GM20431 (cell line): Measurements from ENCODE around the gene ERGIC2.
"Not testable (repeated sequence)": the region's sequence is repeated elsewhere in the genome, so short reads cannot be mapped to it uniquely, and the experiment has no call there.

Experiments
- in situ Hi-C: fragments of 300-500 bp; cut with MseI, MboI; formaldehyde crosslinking; loops from one replicate; pipeline ENCODE4 v1.15.0; 2020; ENCODE audit warnings: low sequenced_read_pairs; ENCODE audit not compliant: unreplicated experiment

Gene ERGIC2, protein sequence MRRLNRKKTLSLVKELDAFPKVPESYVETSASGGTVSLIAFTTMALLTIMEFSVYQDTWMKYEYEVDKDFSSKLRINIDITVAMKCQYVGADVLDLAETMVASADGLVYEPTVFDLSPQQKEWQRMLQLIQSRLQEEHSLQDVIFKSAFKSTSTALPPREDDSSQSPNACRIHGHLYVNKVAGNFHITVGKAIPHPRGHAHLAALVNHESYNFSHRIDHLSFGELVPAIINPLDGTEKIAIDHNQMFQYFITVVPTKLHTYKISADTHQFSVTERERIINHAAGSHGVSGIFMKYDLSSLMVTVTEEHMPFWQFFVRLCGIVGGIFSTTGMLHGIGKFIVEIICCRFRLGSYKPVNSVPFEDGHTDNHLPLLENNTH

DNA sequence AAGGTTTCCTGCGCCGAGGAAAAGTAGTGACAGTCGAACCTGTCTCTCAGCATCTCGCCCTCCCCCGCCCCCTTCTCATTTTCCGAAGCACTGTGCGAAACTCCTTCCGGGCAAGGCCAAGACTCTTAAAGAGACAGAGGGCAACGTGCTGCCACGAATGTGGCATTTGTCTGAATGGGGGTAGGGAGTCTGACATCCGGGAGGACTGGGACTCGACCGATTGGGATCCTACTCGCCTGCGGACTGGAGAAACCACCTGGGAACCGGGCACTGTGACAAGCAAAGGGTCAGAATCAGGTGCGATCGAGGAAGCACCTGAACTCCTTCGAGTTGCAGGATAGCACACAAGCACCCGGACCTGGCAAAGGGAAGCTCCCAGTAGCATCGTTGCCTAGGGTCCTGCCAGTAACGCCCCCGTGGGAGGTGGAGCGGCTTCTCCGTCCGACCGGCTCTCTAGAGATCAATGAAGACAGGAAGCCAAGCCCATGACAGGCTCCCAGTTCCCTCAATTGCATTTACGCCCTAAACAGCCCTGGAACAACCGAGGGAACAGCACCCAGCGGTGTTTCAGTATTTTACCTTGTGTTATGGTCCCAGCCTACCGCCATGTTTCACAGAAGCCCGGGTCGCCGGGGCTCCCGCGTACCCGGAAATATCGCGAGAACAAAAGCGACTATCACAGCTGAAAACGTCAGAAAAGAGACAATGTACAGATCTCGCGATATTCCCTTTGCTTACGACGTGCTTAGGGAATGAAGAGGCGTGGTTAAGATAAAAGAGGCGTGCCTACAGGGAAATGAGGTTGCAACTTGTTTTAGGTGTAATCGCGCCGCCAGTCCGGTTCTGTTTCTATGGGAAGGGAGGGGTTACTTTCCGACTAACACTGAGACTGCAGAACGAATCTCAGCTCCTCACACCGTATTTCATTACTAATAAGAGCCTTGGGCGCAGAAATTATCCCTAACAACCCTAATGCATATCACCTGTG, at the start of gene ERGIC2:
ERGIC2 (minus strand) TSS at position 637 of the 988 bp plus-strand sequence. CDS start 9,539 bp downstream, outside the sequence.
- in situ Hi-C loops = no loop called here

DNA sequence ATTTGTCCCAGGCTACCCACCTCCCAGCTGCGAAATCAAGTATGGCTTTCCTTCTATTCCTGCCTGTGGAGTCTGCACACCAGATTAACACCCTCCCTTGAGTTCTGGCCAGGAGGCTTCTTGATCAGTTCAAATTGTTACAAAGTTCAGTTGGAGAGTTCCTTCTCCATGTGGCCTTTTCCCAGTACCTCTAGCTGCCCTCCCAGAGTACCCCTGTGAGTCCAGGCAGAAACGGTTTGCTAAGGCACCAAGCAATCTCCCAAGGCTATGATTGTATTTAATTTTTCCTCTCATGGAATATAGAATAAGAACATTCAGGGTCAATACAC, 49.7 kb upstream of the ERGIC2 start:
- in situ Hi-C loops = no loop called here

DNA sequence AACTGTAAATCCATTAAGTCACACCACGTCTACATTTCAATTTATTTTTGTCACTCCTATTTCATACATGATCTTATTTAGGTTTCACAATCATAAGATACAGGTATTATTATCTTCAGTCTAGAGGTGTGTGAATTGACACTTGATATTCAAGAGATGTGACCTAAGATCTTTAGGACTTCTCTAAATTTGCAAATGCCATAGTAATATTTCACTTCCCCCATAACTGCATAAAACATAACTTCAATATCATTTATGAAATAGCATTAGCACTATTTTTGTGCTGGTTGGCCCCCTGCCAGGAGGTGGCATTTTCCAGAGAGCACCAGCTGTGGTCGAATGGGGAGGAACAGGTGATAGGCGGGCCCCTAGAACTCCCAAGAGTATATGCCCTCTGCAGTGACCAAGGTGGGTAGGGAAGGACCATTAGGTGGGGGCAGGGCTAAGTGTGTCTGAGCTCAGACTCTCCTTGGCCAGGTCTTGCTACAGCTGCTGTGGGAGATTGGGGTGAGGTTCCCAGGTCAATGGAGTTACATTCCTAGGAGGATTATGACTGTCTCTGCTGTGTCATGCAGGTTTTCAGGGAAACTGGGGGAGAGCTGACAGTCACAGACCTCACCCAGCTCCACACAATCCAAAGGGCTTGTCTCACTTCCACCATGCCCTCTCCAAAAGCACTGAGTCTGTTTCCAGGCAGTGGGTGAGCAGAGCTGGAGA, 49.2 kb upstream of the ERGIC2 start:
- in situ Hi-C loops = no loop called here

DNA sequence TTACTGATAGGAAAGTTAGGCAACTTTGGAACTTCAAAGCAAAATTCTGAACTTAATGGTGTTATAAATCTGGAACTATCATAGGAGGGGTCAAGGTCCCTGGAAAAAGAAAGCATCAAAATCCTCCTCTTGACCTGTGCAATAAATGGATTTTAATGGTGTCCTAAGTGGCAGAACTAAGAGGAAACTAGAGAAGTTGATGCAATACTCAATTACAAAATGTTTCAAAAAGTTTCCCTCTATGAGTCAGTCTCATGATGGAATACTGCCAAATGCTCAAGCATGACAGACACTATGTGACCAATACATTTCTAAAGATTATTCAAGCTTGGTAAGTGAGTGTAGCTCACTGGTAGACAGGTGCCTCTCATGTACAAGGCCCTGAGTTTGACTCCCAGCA, 47.7 kb upstream of the ERGIC2 start:
- in situ Hi-C loops = no loop called here

DNA sequence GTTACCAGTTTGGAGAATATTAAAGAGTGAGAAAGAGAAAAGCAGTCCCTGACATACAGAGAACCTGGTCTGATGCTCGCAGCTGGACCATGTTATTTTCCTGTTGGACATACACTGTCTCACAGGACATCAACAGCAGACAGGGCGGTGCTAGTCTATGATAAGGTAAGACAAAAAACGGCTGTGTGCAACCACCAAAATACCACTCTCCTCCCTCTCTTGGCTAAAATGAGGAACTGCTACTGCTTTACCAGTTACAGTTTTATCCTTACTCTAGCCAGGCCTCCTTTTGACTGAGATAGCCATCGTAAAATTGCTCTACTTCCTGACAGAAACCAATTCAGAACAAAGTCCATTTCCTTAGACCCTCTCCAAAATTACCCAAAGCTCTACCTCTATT, 47.0 kb upstream of the ERGIC2 start:
- in situ Hi-C loops = no loop called here

DNA sequence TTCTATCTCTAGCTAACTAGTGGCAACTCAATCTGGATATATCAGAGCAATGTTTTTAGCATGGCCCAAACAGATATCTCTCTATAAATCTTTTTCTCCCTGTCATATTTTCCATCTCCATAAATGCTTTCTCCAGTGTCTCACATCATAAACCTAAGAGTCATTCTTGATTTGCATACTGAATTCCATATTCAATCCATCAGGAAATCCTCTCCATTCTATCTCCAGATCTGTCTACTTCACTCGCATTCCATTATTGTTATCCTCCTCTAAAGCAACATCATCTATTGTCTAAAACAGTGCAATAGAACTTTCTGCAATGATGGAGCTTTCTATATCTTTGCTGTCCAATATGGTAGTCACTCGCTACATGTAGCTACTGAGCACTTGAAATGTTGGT, 45.5 kb upstream of the ERGIC2 start:
- in situ Hi-C loops = no loop called here

DNA sequence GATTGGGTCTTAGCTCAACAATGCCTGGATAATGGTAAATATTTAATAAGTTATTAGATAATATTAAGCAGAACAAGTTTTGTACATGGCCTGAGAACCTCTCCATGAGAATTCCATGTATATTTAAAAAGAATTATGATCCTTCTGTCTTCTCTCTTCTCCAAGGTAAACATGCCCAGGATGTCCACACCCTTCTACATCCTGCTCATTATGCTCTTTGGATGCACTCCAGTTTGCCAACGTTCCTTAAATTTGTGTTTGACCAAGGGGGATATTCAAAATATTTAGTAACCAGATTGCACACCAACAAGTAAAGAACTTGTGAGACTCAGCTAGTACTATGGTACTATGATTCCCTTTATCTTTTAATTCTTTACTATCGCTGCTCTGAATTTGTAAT, 44.8 kb upstream of the ERGIC2 start:
- in situ Hi-C loops = no loop called here

DNA sequence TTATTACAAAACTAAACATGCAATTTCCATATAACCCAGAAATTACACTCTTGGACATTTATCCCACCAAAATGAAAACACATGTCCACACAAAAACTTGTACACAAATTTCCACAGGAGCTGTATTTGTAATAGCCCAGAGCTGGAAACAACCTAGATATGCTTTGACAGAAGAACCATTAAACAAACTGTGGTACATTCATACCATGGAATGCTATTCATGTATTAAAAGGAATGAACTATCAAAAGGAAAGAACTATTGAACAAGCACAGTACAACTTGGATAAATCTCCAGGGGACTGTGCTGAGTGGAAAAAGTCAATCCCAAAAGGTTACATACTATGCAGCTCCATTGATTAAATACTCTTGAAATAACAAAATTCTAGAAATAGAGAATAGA, 35.8 kb upstream of the ERGIC2 start:
- in situ Hi-C loops = no loop called here

DNA sequence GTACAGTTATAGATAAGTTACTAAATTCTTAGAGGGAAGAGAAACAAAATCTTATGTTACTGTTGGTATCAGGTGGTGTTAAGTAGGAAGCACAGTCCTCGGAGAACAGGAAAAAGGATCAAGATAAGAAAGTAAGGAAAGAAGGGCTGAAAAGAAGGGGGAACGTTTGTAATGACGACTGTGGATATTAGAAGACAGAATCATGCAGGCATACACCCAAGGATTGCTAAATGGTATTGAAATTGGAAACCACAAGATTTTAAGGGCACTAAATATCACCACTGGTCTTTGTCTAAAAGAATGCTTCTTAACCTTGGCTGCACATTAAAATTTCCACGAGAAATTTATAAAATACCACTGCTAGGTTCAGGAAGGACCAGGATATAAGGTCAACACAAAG, 34.1 kb upstream of the ERGIC2 start:
- in situ Hi-C loops = no loop called here

DNA sequence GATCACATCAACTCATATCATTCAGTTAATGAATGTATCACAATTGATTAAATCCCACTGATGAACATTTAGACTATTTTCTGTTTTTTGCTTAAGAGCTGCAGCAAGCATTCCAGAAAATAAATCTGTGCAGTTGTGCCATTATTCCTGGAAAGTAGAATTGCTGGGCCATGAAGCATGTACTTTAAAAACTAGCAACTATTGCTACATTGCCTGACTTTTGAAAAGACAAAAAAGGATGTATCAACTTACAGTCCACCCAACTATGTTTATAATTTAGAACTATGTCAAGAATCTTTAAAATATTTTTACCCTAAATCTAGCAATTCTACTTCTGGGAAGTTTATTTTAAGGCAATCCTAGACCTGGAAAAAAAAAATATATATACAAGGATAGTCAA, 33.4 kb upstream of the ERGIC2 start:
- in situ Hi-C loops = no loop called here

DNA sequence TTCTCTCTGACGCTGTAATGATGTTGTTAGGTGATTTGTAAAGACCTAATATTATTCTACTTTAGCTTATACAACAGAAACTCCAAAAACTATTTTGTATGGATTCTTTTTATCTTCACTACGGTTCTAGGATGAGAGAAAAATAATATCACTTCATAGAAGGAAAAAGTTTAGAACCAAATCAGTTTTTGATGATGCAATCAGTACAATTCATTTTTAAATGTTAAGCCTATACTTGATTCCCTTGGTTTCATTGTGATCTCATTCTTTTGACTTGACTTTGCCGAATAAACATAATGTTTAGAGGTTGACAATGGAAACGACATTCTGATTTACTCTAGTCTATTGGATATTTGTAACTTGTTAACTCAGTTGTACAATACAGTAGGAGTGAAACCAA, 24.6 kb upstream of the ERGIC2 start:
- in situ Hi-C loops = no loop called here

DNA sequence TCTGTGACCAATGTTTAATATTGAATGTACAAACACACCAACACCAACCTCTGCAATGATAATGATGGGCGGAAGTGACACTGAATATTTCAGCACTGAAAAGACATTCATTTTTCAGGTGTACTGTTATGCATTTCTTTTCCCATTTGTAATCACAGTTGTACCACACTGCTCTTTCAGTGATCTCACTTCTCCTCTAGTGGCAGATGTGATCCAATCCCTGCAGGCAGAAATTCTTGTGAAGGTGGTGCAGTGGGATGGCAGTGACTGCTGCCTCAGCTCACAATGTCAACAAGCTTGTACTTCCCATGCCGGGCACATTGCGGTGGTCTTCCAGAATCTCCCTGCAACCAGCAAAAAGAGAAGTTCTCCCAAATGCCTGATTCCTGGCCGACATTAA, 23.0 kb upstream of the ERGIC2 start:
- in situ Hi-C loops = no loop called here

DNA sequence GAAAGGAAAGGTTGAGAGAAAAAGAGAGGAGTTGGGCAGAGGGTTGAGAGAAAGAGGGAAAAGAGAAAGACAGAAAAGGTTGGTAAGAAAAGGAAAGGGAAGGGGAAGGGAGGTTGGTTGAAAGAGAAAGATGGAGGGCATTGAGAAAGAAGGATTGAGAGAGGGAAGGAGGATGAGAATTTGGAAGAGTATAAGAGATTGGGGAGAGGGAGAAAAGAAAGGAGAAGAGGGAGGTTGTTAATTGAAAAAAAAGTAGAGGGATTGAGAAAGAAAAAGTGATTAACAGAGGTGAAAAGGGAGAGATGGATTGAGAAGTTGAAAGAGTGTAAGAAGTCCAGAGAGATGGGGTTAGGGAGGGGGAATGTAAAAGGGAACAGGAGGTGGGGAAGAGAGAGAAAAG, 21.5 kb upstream of the ERGIC2 start:
- in situ Hi-C loops = no loop called here

DNA sequence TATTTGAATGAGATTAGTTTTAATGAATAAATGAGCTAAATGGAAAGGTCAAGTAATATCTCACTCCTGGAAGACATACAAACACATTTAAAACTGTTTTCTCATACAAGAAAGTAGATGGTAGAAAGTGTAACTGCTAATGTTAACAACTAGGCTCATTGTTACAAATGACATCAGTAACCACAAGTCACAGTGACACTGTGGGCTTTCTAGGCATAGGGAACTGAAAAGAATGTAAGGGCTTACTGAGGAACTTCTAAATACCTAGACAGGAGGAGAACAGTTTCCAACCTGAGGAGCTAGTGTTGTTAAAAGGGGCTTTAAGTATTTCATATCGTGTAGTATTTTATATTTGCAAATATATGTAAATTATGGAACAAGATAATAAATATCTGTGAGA, 17.5 kb upstream of the ERGIC2 start:
- in situ Hi-C loops = no loop called here

DNA sequence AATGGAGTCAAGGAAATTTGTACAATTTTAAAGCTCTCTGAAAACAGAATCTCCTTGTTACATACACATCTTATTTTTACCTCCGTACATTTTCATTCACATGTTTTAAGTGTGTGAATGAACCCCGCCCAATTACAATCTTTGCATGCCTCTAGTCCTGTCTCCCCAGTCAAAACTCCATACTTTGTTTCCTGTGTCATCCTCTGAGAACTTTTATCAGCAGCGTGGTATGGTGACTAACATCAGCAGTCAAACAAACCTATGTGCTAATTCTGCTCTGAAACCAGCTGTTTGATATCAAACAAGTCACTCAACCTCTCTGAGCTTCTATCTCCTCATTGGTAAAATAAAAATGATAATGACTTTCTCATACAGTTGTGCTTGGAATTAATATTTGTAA, 15.8 kb upstream of the ERGIC2 start:
- in situ Hi-C loops = no loop called here

DNA sequence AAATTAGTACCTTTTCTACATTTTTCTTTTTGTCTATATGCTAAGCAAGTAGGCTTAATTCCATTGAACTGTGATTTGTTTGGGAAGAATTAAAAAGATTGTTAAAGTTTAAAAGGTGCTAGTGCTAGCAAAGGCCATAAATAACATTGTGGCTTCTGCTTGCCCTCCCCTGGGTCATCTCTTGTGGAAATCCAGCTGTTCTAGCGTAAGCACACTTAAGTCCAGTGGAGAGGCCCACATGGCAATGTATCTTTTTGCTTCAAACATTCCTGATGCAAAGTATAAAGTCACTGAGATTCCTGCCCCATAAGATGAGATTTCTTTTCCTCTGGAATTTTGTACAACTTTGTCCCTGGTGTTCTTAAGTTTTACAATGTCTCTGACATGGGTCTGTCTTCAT, 14.4 kb upstream of the ERGIC2 start:
- in situ Hi-C loops = no loop called here

DNA sequence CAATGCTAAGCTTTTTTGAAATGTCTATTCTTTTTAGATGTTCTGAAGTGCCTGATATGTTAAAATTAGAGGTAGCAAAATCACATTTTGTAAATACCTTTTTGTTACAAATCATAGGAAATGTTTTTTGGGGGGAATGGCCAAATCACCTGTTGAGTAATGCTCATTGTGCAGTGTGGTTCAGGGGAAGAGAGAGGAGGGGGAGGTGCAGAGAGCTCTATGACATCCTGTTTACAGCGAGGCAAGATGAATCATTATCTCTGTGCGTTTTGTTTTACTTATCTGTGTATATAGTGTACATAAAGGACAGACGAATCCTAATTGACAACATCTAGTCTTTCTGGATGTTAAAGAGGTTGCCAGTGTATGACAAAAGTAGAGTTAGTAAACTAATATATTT, 9.4 kb upstream of the ERGIC2 start:
- in situ Hi-C loops = not testable (repeated sequence)

DNA sequence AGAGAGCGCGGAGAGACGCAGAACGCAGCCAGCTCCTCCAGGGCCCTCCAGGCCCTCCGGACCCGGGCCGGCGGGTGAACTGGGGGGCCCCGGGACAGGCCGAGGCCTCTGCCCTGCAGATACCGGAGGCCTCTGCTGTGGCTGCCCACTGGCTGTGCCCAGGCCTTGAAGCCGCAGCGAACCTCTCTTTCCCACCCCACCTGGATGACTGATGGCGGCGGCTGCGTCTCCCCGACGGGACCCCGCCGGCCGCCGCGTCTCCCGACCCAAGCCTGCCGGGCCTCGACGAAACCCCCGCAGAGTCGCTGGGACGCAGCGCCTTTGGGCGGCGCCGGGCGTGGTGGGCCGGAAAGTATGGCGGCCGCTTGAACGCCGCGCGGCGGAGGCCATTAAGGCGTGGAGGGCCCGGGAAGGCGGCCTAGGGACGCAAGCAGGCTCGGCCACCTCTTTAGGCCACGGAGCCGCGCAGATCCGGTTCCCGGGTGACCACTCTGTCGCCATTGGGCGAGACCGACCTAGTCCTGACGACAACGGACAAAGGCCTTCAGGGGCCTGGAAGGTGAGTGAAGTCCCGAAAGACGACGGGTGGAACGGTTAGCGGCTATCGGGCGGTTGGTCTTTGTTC, 8.4 kb upstream of the ERGIC2 start:
- in situ Hi-C loops = no loop called here

DNA sequence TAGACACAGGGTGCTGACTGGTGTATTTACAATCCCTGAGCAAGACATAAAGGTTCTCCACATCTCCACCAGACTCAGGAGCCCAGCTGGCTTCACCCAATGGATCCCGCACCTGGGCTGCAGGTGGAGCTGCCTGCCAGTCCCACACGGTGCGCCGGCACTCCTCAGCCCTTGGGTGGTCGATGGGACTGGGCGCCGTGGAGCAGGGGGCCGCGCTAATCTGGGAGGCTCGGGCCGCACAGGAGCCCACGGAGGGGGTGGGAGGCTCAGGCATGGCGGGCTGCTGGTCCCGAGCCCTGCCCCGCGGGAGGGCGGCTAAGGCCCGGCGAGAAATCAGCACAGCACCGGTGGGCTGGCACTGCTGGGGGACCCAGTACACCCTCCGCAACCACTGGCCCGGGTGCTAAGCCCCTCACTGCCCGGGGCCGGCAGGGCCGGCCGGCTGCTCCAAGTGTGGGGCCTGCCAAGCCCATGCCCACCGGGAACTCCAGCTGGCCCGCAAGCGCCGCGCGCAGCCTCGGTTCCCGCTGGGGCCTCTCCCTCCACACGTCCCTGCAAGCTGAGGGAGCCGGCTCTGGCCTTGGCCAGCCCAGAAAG, 5.2 kb upstream of the ERGIC2 start:
- in situ Hi-C loops = not testable (repeated sequence)

DNA sequence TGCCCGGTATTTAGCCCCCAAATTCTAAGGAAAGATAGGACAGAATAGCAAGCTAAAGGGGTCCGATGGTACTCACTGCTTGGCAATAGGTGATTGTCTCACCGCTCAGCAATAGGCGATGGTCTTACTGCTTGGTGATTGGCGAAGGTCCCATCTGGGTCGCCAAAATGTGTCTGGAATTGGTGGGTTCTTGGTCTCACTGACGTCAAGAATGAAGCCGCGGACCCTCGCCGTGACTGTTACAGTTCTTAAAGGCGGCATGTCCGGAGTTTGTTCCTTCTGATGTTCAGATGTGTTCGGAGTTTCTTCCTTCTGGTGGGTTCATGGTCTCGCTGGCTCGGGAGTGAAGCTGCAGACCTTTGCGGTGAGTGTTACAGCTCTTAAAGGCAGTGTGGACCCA, 4.2 kb upstream of the ERGIC2 start:
- in situ Hi-C loops = not testable (repeated sequence)
